HL-60 (cell line): ENCODE data around the gene NUDT22.

ENCODE experiments used
- DNase-seq, 2 experiments: peaks; one replicate each; pipeline ENCODE4 v3.0.0-alpha.2; 2010 to 2020; ENCODE audit warnings: low read depth in 1 of 2, low spot score in 1 of 2
- H3K27ac ChIP-seq: fragments of 250-450 bp; sonication (Bioruptor Pico); replicated peaks from 2 replicates; pipeline ENCODE4 v1.5.1; 2020; ENCODE audit warnings: mild to moderate bottlenecking, moderate library complexity
- H3K27me3 ChIP-seq: fragments of 250-450 bp; sonication (Bioruptor Pico); 2 replicates; pipeline ENCODE4 v1.5.1; 2021; ENCODE audit warnings: mild to moderate bottlenecking, moderate library complexity; ENCODE audit not compliant: insufficient read depth, poor library complexity, severe bottlenecking
- H3K4me3 ChIP-seq: replicated peaks from 2 replicates; pipeline ENCODE4 v1.5.1; 2011; ENCODE audit warnings: mild to moderate bottlenecking, control low read depth, low read length; ENCODE audit not compliant: insufficient read depth
- CTCF ChIP-seq: IDR thresholded peaks from one replicate; pipeline ENCODE4 v1.5.1; 2011; ENCODE audit warnings: low read length, control low read depth, inconsistent platforms; ENCODE audit not compliant: insufficient read depth
- GABPA ChIP-seq: IDR thresholded peaks from 2 replicates; pipeline ENCODE4 v1.6.1; 2012; ENCODE audit warnings: low read depth
- POLR2AphosphoS5 ChIP-seq: IDR thresholded peaks from 2 replicates; pipeline ENCODE4 v1.6.1; 2012; ENCODE audit warnings: low read depth
- REST ChIP-seq: IDR thresholded peaks from 2 replicates; pipeline ENCODE4 v1.6.1; 2012; ENCODE audit warnings: low read depth; ENCODE audit not compliant: insufficient replicate concordance
- SPI1 ChIP-seq: IDR thresholded peaks from 2 replicates; pipeline ENCODE4 v1.6.1; 2012; ENCODE audit warnings: low read depth, mild to moderate bottlenecking, borderline replicate concordance

NUDT22 gene

GRCh38 chr11:64268893-64269539, 42.9 kb downstream of the NUDT22 start:
- H3K4me3 ChIP-seq: peak overlapping the region; percentile 61
- peak; percentile 72 to 77 for DNase-seq
- TF ChIP-seq SPI1: 0 out of 2 replicates have a peak, but pooled peaks have one; percentile 16
- peak; percentile 12 for TF ChIP-seq REST
- no peak for TF ChIP-seq CTCF
- 0 out of 2 replicates have a peak, but pooled peaks have one; percentile 43 for TF ChIP-seq GABPA
- TF ChIP-seq POLR2AphosphoS5: no peak; the same call in 1 of the 2 replicates
- H3K27ac ChIP-seq: peak overlapping the region; percentile 91
- H3K27me3 ChIP-seq: no peaks in the 10 kb centered on the region

- Histone ChIP-seq H3K27me3 (no peaks in the 10 kb centered on the region), H3K4me3 (peak overlapping the region; percentile 88), H3K27ac (peak overlapping the region; percentile 91)
- peak; percentile 99 to 100 for DNase-seq
- TF ChIP-seq CTCF (no peak), GABPA (peak; percentile 99), SPI1 (peak; percentile 73; the same call in 1 of the 2 replicates), POLR2AphosphoS5 (0 out of 2 replicates have a peak, but pooled peaks have one; percentile 41), REST (peak; percentile 27)
These were observed 43.6 kb downstream of the NUDT22 start for GRCh38 chr11:64269540-64270220.

- Histone ChIP-seq H3K27ac (no peak overlapping the region), H3K27me3 (no peaks in the 10 kb centered on the region), H3K4me3 (no peak overlapping the region)
- no peak for DNase-seq
- TF ChIP-seq CTCF (no peak), POLR2AphosphoS5 (no peak)
These were observed 49.1 kb downstream of the NUDT22 start for GRCh38 chr11:64275031-64275800.
